ENCODE measurements around the gene CFAP44. TPM values are rescaled to one million over a fixed set of nuclear protein-coding genes. Genes with fewer than 3 reads are reported as not detected.

The CFAP44 gene
- total RNA-seq, 1 donor, result 2.6 TPM

Small RNA genes within 50 kb of the gene (small RNA-seq; reads per million reads assigned to genes)
- gene MIR8076, result not detected

Other genes starting within 250 kb of the CFAP44 start
- 10.6 and 14.2 TPM in 2 replicates for gene BOC, start 229.9 kb downstream of the CFAP44 start, total RNA-seq
- 10.3 and 16.8 TPM in 2 replicates for gene SPICE1, start 73.7 kb upstream of the CFAP44 start, total RNA-seq
- not detected in 2 replicates for gene SIDT1, start 91.1 kb upstream of the CFAP44 start, total RNA-seq